ENCODE data around the gene C18orf32. TPM values are rescaled to one million over a fixed set of nuclear protein-coding genes. Genes with fewer than 3 reads are reported as not detected.

C18orf32 gene
- total and polyA plus RNA-seq, 10 of the 15 experiments (the other 5 are each of a cell fraction or from before 2014, with no cell fraction given), result 11.5 to 67.0 (median 32.9) TPM

GRCh38 chr18:49486953-49487710, at the start of gene C18orf32 (continued):
- TF ChIP-seq ZZZ3 (IDR thresholded peaks at IDR 0.05; ENCODE audit: control insufficient read depth, insufficient read length, low read depth), result no peak
- TF ChIP-seq BACH1 (IDR thresholded peaks at IDR 0.05; ENCODE audit: borderline replicate concordance), result peak; percentile 91
- TF ChIP-seq CEBPZ (IDR thresholded peaks at IDR 0.05; ENCODE audit: low read depth, low read length), result no peak
- no peak for TF ChIP-seq NR2C2 (IDR thresholded peaks at IDR 0.05; ENCODE audit: borderline replicate concordance, control insufficient read depth, insufficient read length, low read depth)
- no peak for TF ChIP-seq HDAC2 (IDR thresholded peaks at IDR 0.05)
- TF ChIP-seq RBBP5 (conservative IDR thresholded peaks at IDR 0.05), result no peak
- no peak for TF ChIP-seq ZNF24 (IDR thresholded peaks at IDR 0.05)
- TF ChIP-seq HDGF (IDR thresholded peaks at IDR 0.05), result peak; percentile 75; the same call in 1 of the 2 replicates
- TF ChIP-seq CREM (IDR thresholded peaks at IDR 0.05; ENCODE audit: low read depth), result peak; percentile 84
- TF ChIP-seq SPI1 (IDR thresholded peaks at IDR 0.05; ENCODE audit: borderline replicate concordance, insufficient read depth, low read depth, low read length), result no peak
- TF ChIP-seq PAX8 (IDR thresholded peaks at IDR 0.05), result no peak
- no peak for TF ChIP-seq KLF5 (IDR thresholded peaks at IDR 0.05; ENCODE audit: partially characterized antibody)
- TF ChIP-seq ETV6 (conservative IDR thresholded peaks at IDR 0.05 in 1 of 2, IDR thresholded peaks at IDR 0.05 in 1 of 2; ENCODE audit: borderline replicate concordance in 1 of 2, low read depth in 1 of 2), result no peak
- TF ChIP-seq POLR2AphosphoS5 (IDR thresholded peaks at IDR 0.05; ENCODE audit: low read length), result peak; percentile 91
- TF ChIP-seq SIX5 (IDR thresholded peaks at IDR 0.05; ENCODE audit: low read depth, low read length, severe bottlenecking), result no peak
- no peak for TF ChIP-seq SMAD1 (IDR thresholded peaks at IDR 0.05; ENCODE audit: low read depth, partially characterized antibody)
- TF ChIP-seq ESRRA (IDR thresholded peaks at IDR 0.05; ENCODE audit: low read length), result no peak
- peak; percentile 95 for TF ChIP-seq POLR2AphosphoS2 (IDR thresholded peaks at IDR 0.05; ENCODE audit: low read depth, low read length)
- TF ChIP-seq FOXM1 (IDR thresholded peaks at IDR 0.05; ENCODE audit: low read depth, low read length), result no peak; the same call in 1 of the 2 replicates
- no peak for TF ChIP-seq ZNF384 (IDR thresholded peaks at IDR 0.05; ENCODE audit: borderline replicate concordance, low read depth, low read length)
- peak; percentile 84 for TF ChIP-seq GATAD2B (conservative IDR thresholded peaks at IDR 0.05; ENCODE audit: low read depth)
- TF ChIP-seq BCLAF1 (IDR thresholded peaks at IDR 0.05), result no peak
- no peak for TF ChIP-seq WRNIP1 (IDR thresholded peaks at IDR 0.05; ENCODE audit: borderline replicate concordance, low read depth, low read length)
- TF ChIP-seq MEF2A (IDR thresholded peaks at IDR 0.05; ENCODE audit: insufficient read depth, low read depth, low read length), result 0 out of 2 replicates have a peak, but pooled peaks have one; percentile 7

All from GM12878 (cell line).